IgD-negative memory B cell (primary cell): ENCODE results near the gene TRERF1. TPM values are rescaled to one million over a fixed set of nuclear protein-coding genes. Genes with fewer than 3 reads are reported as not detected.

ENCODE experiments used
- H3K27ac Mint-ChIP-seq, 3 donors: one replicate each; pipeline ENCODE4 v1.8.0; 2020 to 2022; ENCODE audit warnings: mild to moderate bottlenecking in 3 of 3, mixed read lengths in 3 of 3, moderate library complexity in 1 of 3
- H3K27me3 Mint-ChIP-seq: one replicate; pipeline ENCODE4 v1.8.0; 2021; ENCODE audit warnings: mixed read lengths
- H3K36me3 Mint-ChIP-seq: one replicate; pipeline ENCODE4 v1.8.0; 2020; ENCODE audit warnings: mild to moderate bottlenecking, mixed read lengths
- H3K4me1 Mint-ChIP-seq, 3 donors: one replicate each; pipeline ENCODE4 v1.8.0; 2020 to 2022; ENCODE audit warnings: mixed read lengths in 3 of 3, mild to moderate bottlenecking in 1 of 3
- H3K4me3 Mint-ChIP-seq, 4 donors: one replicate each; pipeline ENCODE4 v1.8.0; 2020 to 2022; ENCODE audit warnings: mild to moderate bottlenecking in 4 of 4, mixed read lengths in 4 of 4, moderate library complexity in 3 of 4
- H3K9me3 Mint-ChIP-seq, 3 donors: one replicate each; pipeline ENCODE4 v1.8.0; 2020 to 2021; ENCODE audit warnings: mixed read lengths in 3 of 3, mild to moderate bottlenecking in 1 of 3
- polyA plus RNA-seq: library from polyadenylated mRNA; unstranded; fragments of 300-500 nt; fragmentation: Illumina TruSeq; gene quantifications from one replicate; pipeline ENCODE4 v1.2.3, GENCODE V29; 2021

TRERF1 gene
- polyA plus RNA-seq, 1 donor from 2014 or later: 1.6 TPM

- Mint-ChIP-seq H3K4me1 (peaks cover 45 to 55% (median 54%) of the 10 kb centered on the region in 3 donors), H3K36me3 (peaks cover 3% of the 10 kb centered on the region), H3K9me3 (peaks cover 0 to 6% (median 3%) of the 10 kb centered on the region in 3 donors), H3K27ac (peak overlapping the region in 2 of 3 donors; percentile 96 to 97), H3K27me3 (no peaks in the 10 kb centered on the region), H3K4me3 (peak overlapping the region in 3 of 4 donors; percentile 63 to 85 (median 85))
Measured at GRCh38 chr6:42366011-42366705, 85.6 kb downstream of the TRERF1 start.

- Mint-ChIP-seq H3K9me3 (peaks cover 0 to 6% (median 4%) of the 10 kb centered on the region in 3 donors), H3K27me3 (no peaks in the 10 kb centered on the region), H3K4me3 (peak overlapping the region in 2 of 4 donors; percentile 55 to 67), H3K27ac (peak overlapping the region in 1 of 3 donors; percentile 96), H3K36me3 (peaks cover 7% of the 10 kb centered on the region), H3K4me1 (peaks cover 45 to 53% (median 52%) of the 10 kb centered on the region in 3 donors)
Measured at GRCh38 chr6:42365021-42365420, 86.7 kb downstream of the TRERF1 start.

GRCh38 chr6:42363926-42364849 is 87.5 kb downstream of the TRERF1 start:
- Mint-ChIP-seq H3K4me3 (peak overlapping the region in 2 of 4 donors; percentile 27 to 67), H3K36me3 (peaks cover 7% of the 10 kb centered on the region), H3K27ac (peak overlapping the region in 2 of 3 donors; percentile 29 to 59), H3K4me1 (peaks cover 37 to 44% (median 44%) of the 10 kb centered on the region in 3 donors), H3K9me3 (peaks cover 0 to 4% (median 0%) of the 10 kb centered on the region in 3 donors), H3K27me3 (no peaks in the 10 kb centered on the region)

- Mint-ChIP-seq H3K4me1 (peaks cover 11 to 18% (median 17%) of the 10 kb centered on the region in 3 donors), H3K27ac (no peak overlapping the region), H3K27me3 (peaks cover 2% of the 10 kb centered on the region), H3K36me3 (peaks cover 11% of the 10 kb centered on the region), H3K9me3 (peaks cover 0 to 4% (median 0%) of the 10 kb centered on the region in 3 donors), H3K4me3 (no peak overlapping the region)
Measured at GRCh38 chr6:42361036-42361435, 90.7 kb downstream of the TRERF1 start.

- Mint-ChIP-seq H3K27me3 (peaks cover 3% of the 10 kb centered on the region), H3K36me3 (peaks cover 11% of the 10 kb centered on the region), H3K4me3 (no peak overlapping the region), H3K27ac (no peak overlapping the region), H3K9me3 (peaks cover 0 to 4% (median 0%) of the 10 kb centered on the region in 3 donors), H3K4me1 (peaks cover 4 to 7% (median 4%) of the 10 kb centered on the region in 3 donors)
Measured at GRCh38 chr6:42359021-42359420, 92.7 kb downstream of the TRERF1 start.

GRCh38 chr6:42355416-42355815 is 96.3 kb downstream of the TRERF1 start:
- Mint-ChIP-seq H3K4me3 (no peak overlapping the region), H3K27ac (no peak overlapping the region), H3K36me3 (peaks cover 10% of the 10 kb centered on the region), H3K9me3 (no peaks in the 10 kb centered on the region), H3K27me3 (peaks cover 3% of the 10 kb centered on the region), H3K4me1 (peaks cover 0 to 3% (median 0%) of the 10 kb centered on the region in 3 donors)

- Mint-ChIP-seq H3K9me3 (no peaks in the 10 kb centered on the region), H3K27me3 (peaks cover 3% of the 10 kb centered on the region), H3K27ac (no peak overlapping the region), H3K36me3 (peaks cover 8% of the 10 kb centered on the region), H3K4me3 (no peak overlapping the region), H3K4me1 (peaks cover 0 to 3% (median 0%) of the 10 kb centered on the region in 3 donors)
Measured at GRCh38 chr6:42354702-42355101, 97.0 kb downstream of the TRERF1 start.

- peaks cover 0 to 3% (median 0%) of the 10 kb centered on the region in 3 donors for H3K4me1 Mint-ChIP-seq
- H3K4me3 Mint-ChIP-seq: no peak overlapping the region
- peaks cover 3% of the 10 kb centered on the region for H3K27me3 Mint-ChIP-seq
- no peaks in the 10 kb centered on the region for H3K9me3 Mint-ChIP-seq
- peaks cover 8% of the 10 kb centered on the region for H3K36me3 Mint-ChIP-seq
- no peak overlapping the region for H3K27ac Mint-ChIP-seq
Measured at GRCh38 chr6:42352856-42353564, 98.7 kb downstream of the TRERF1 start.

- H3K27ac Mint-ChIP-seq: no peak overlapping the region
- H3K36me3 Mint-ChIP-seq: peaks cover 3% of the 10 kb centered on the region
- H3K4me1 Mint-ChIP-seq: peaks cover 0 to 4% (median 4%) of the 10 kb centered on the region in 3 donors
- H3K4me3 Mint-ChIP-seq: no peak overlapping the region
- H3K9me3 Mint-ChIP-seq: no peaks in the 10 kb centered on the region
- H3K27me3 Mint-ChIP-seq: peaks cover 2% of the 10 kb centered on the region
Measured at GRCh38 chr6:42350911-42351310, 100.8 kb downstream of the TRERF1 start.

GRCh38 chr6:42349753-42350511 is 101.8 kb downstream of the TRERF1 start:
- Mint-ChIP-seq H3K27ac (no peak overlapping the region), H3K36me3 (peaks cover 2% of the 10 kb centered on the region), H3K27me3 (peaks cover 2% of the 10 kb centered on the region), H3K4me3 (no peak overlapping the region), H3K4me1 (peaks cover 0 to 8% (median 7%) of the 10 kb centered on the region in 3 donors), H3K9me3 (no peaks in the 10 kb centered on the region)

- Mint-ChIP-seq H3K36me3 (peaks cover 2% of the 10 kb centered on the region), H3K27me3 (peaks cover 2% of the 10 kb centered on the region), H3K4me1 (peaks cover 0 to 8% (median 7%) of the 10 kb centered on the region in 3 donors), H3K9me3 (no peaks in the 10 kb centered on the region), H3K27ac (no peak overlapping the region), H3K4me3 (no peak overlapping the region)
Measured at GRCh38 chr6:42347456-42347855, 104.3 kb downstream of the TRERF1 start.

- H3K4me3 Mint-ChIP-seq: no peak overlapping the region
- H3K27ac Mint-ChIP-seq: no peak overlapping the region
Measured at GRCh38 chr6:42345696-42346416, 105.9 kb downstream of the TRERF1 start.

GRCh38 chr6:42344756-42345155 is 107.0 kb downstream of the TRERF1 start:
- no peak overlapping the region for H3K4me3 Mint-ChIP-seq
- H3K27me3 Mint-ChIP-seq: peaks cover 2% of the 10 kb centered on the region
- no peak overlapping the region for H3K27ac Mint-ChIP-seq
- peaks cover 0 to 13% (median 8%) of the 10 kb centered on the region in 3 donors for H3K4me1 Mint-ChIP-seq
- no peaks in the 10 kb centered on the region for H3K9me3 Mint-ChIP-seq
- H3K36me3 Mint-ChIP-seq: peaks cover 4% of the 10 kb centered on the region

More at GRCh38 chr6:42345696-42346416, 105.9 kb downstream of the TRERF1 start:
- Mint-ChIP-seq H3K4me1 (peaks cover 0 to 13% (median 8%) of the 10 kb centered on the region in 3 donors), H3K27me3 (peaks cover 2% of the 10 kb centered on the region), H3K36me3 (peaks cover 4% of the 10 kb centered on the region), H3K9me3 (no peaks in the 10 kb centered on the region)
